Measurements from ENCODE around the gene MFAP2. TPM values are rescaled to one million over a fixed set of nuclear protein-coding genes. Genes with fewer than 3 reads are reported as not detected.

MFAP2 gene
- total RNA-seq, 4 donors from 2014 or later = 22.3 to 70.3 (median 44.6) TPM

- no peaks in the 10 kb centered on the region for H3K9me3 ChIP-seq
- intact Hi-C loops (cut with DNase I; ENCODE audit: low total_unique reads) = no loop called here
- DNase-seq = no peak
- TF ChIP-seq POLR2A (IDR thresholded peaks at IDR 0.05) = no peak
- TF ChIP-seq, protein P1, sequence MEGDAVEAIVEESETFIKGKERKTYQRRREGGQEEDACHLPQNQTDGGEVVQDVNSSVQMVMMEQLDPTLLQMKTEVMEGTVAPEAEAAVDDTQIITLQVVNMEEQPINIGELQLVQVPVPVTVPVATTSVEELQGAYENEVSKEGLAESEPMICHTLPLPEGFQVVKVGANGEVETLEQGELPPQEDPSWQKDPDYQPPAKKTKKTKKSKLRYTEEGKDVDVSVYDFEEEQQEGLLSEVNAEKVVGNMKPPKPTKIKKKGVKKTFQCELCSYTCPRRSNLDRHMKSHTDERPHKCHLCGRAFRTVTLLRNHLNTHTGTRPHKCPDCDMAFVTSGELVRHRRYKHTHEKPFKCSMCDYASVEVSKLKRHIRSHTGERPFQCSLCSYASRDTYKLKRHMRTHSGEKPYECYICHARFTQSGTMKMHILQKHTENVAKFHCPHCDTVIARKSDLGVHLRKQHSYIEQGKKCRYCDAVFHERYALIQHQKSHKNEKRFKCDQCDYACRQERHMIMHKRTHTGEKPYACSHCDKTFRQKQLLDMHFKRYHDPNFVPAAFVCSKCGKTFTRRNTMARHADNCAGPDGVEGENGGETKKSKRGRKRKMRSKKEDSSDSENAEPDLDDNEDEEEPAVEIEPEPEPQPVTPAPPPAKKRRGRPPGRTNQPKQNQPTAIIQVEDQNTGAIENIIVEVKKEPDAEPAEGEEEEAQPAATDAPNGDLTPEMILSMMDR (IDR thresholded peaks at IDR 0.05) = no peak
- H3K36me3 ChIP-seq = no peaks in the 10 kb centered on the region
- H3K4me3 ChIP-seq = no peak overlapping the region
- H3K27me3 ChIP-seq = no peaks in the 10 kb centered on the region
- H3K27ac ChIP-seq = no peak overlapping the region
- H3K4me1 ChIP-seq = peaks cover 0 to 5% of the 10 kb centered on the region in 2 donors
Measured at GRCh38 chr1:16925635-16926490, 54.6 kb downstream of the MFAP2 start.

- Histone ChIP-seq H3K27me3 (no peaks in the 10 kb centered on the region), H3K4me1 (peaks cover 0 to 5% of the 10 kb centered on the region in 2 donors), H3K36me3 (no peaks in the 10 kb centered on the region), H3K27ac (no peak overlapping the region), H3K4me3 (no peak overlapping the region), H3K9me3 (no peaks in the 10 kb centered on the region)
- no peak for DNase-seq
- intact Hi-C loops (cut with DNase I; ENCODE audit: low total_unique reads) = no loop called here
- TF ChIP-seq POLR2A (IDR thresholded peaks at IDR 0.05) = no peak
- TF ChIP-seq, protein P1 (IDR thresholded peaks at IDR 0.05) = no peak
Measured at GRCh38 chr1:16924919-16925477, 55.4 kb downstream of the MFAP2 start.

Other genes starting within 250 kb of the MFAP2 start
- gene RNU1-4, start 240.1 kb downstream of the MFAP2 start, total RNA-seq = 1,000 to 10,000 TPM in 1 of 4 donors, under 1 TPM in 3; under 0.01 to 2,125 (median under 0.01) TPM
- gene RNU1-2, start 84.6 kb downstream of the MFAP2 start, total RNA-seq = 1,000 to 10,000 TPM in 1 of 4 donors, under 1 TPM in 3; under 0.01 to 2,125 (median under 0.01) TPM
- gene CROCC, start 58.7 kb downstream of the MFAP2 start, total RNA-seq = 10 to 100 TPM; 10.2 to 73.5 (median 32.9) TPM
- gene ATP13A2, start 31.3 kb upstream of the MFAP2 start, total RNA-seq = 10 to 100 TPM in 3 of 4 donors, 1 to 10 TPM in 1; 8.5 to 31.4 (median 19.7) TPM
- 100 to 1,000 TPM in 1 of 4 donors, 10 to 100 TPM in 3; 53.0 to 152 (median 74.7) TPM for gene SDHB, start 73.4 kb upstream of the MFAP2 start, total RNA-seq
- gene PADI2, start 138.8 kb upstream of the MFAP2 start, total RNA-seq = 1 to 10 TPM in 1 of 4 donors, under 1 TPM in 3; 0.29 to 2.8 (median 0.67) TPM
- gene PADI1, start 224.5 kb upstream of the MFAP2 start, total RNA-seq = under 1 TPM in 1 of 4 donors, not detected in 3; 0.14 TPM